ENCODE data around the gene CRYGA. TPM values are rescaled to one million over a fixed set of nuclear protein-coding genes. Genes with fewer than 3 reads are reported as not detected.
"Not testable (repeated sequence)": the region's sequence is repeated elsewhere in the genome, so short reads cannot be mapped to it uniquely, and the experiment has no call there.

CRYGA gene
- total and polyA plus RNA-seq, 8 donors = not detected

- intact Hi-C loops (cut with DNase I) = no loop called here
These were observed 21.0 kb downstream of the CRYGA start for GRCh38 chr2:208142240-208142924.

GRCh38 chr2:208139447-208139846 lies 23.9 kb downstream of the CRYGA start:
- H3K9me3 ChIP-seq = peaks cover 0 to 6% of the 10 kb centered on the region in 2 donors
- H3K27ac ChIP-seq = no peak overlapping the region
- no peak for DNase-seq
- H3K4me3 ChIP-seq = no peak overlapping the region
- no peak for ATAC-seq
- no peak for TF ChIP-seq CTCF (IDR thresholded peaks at IDR 0.05)
- no peaks in the 10 kb centered on the region for H3K27me3 ChIP-seq
- intact Hi-C loops (cut with DNase I) = no loop called here
- H3K4me1 ChIP-seq = no peaks in the 10 kb centered on the region
- H3K36me3 ChIP-seq = no peaks in the 10 kb centered on the region

More at GRCh38 chr2:208142240-208142924, 21.0 kb downstream of the CRYGA start:
- DNase-seq (peak in 1 of 4 donors; percentile 10), ATAC-seq (no peak)
- H3K9me3 ChIP-seq = peaks cover 0 to 6% of the 10 kb centered on the region in 2 donors
- TF ChIP-seq CTCF (IDR thresholded peaks at IDR 0.05) = no peak
- no peaks in the 10 kb centered on the region for H3K4me1 ChIP-seq
- no peaks in the 10 kb centered on the region for H3K27me3 ChIP-seq
- no peak overlapping the region for H3K27ac ChIP-seq
- no peak overlapping the region for H3K4me3 ChIP-seq
- H3K36me3 ChIP-seq = no peaks in the 10 kb centered on the region

- H3K4me3 ChIP-seq; DNase-seq; H3K27ac ChIP-seq; intact Hi-C loops (cut with DNase I); H3K27me3 ChIP-seq; H3K36me3 ChIP-seq; H3K4me1 ChIP-seq; H3K9me3 ChIP-seq; ATAC-seq: not testable (repeated sequence)
These were observed 25.1 kb downstream of the CRYGA start for GRCh38 chr2:208138334-208138733.

- H3K4me1 ChIP-seq = no peaks in the 10 kb centered on the region
- DNase-seq (no peak), ATAC-seq (no peak)
- no peak overlapping the region for H3K4me3 ChIP-seq
- no peak for TF ChIP-seq CTCF (IDR thresholded peaks at IDR 0.05)
- H3K9me3 ChIP-seq = peaks cover 0 to 6% of the 10 kb centered on the region in 2 donors
- no peaks in the 10 kb centered on the region for H3K27me3 ChIP-seq
- H3K27ac ChIP-seq = no peak overlapping the region
- intact Hi-C loops (cut with DNase I) = no loop called here
- H3K36me3 ChIP-seq = no peaks in the 10 kb centered on the region
These were observed 26.7 kb downstream of the CRYGA start for GRCh38 chr2:208136716-208137094.

- peaks cover 0 to 6% of the 10 kb centered on the region in 2 donors for H3K9me3 ChIP-seq
- H3K27ac ChIP-seq = no peak overlapping the region
- H3K4me1 ChIP-seq = no peaks in the 10 kb centered on the region
- no peaks in the 10 kb centered on the region for H3K36me3 ChIP-seq
- ATAC-seq = no peak
- intact Hi-C loops (cut with DNase I) = no loop called here
- no peak for TF ChIP-seq CTCF (IDR thresholded peaks at IDR 0.05)
- H3K4me3 ChIP-seq = no peak overlapping the region
- DNase-seq = no peak
- H3K27me3 ChIP-seq = no peaks in the 10 kb centered on the region
These were observed 27.3 kb downstream of the CRYGA start for GRCh38 chr2:208135794-208136715.

All from left lung (tissue), 10 donors.